ENCODE results near the gene GMDS.

DNA sequence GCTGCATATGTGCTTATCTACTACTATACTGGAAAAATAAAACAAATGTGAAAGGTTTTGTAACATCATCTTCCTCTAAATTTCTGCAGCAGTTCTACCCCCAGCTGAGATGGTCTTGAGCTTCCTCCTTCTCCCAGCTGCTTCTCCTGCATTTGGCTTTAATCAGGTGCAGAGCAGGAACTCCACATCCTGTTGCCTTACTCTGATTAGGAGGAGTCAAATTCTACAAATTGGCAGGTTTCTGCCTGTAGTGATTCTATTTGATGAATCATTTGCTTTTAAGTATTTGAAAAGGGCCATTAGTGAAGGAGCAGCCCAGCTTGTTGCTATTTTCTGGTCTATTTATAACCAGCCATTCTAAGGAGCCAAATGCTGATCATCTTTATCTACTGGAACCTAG, 224.5 kb downstream of the GMDS start:
- TF ChIP-seq CTCF (IDR thresholded peaks at IDR 0.05; ENCODE audit: borderline replicate concordance, extremely low read depth, low read length, poor library complexity, severe bottlenecking) (no peak), EZH2 (IDR thresholded peaks at IDR 0.05; ENCODE audit: borderline replicate concordance, low read depth, low read length, severe bottlenecking) (no peak)

All from DND-41 (cell line).